B cell (primary cell): ENCODE data around the gene M6PR. TPM values are rescaled to one million over a fixed set of nuclear protein-coding genes. Genes with fewer than 3 reads are reported as not detected.
"Not testable (repeated sequence)": the region's sequence is repeated elsewhere in the genome, so short reads cannot be mapped to it uniquely, and the experiment has no call there.

Experiments used
- ATAC-seq: fragments of 200-7000 bp; cut with Tn5 transposase; one replicate; pipeline ENCODE4 v1.10.0; 2021; ENCODE audit warnings: low read depth, mild to moderate bottlenecking, moderate number of reproducible peaks, moderate library complexity
- CTCF ChIA-PET: fragments of 350-600 bp; sonication (Branson Sonifier 250); formaldehyde crosslinking; loops from one replicate; lab custom pipeline; 2021; ENCODE audit warnings: antibody characterized with exemption, inconsistent platforms; lab: Charles Lee
- POLR2A ChIA-PET: fragments of 350-600 bp; sonication (Branson Sonifier 250); formaldehyde crosslinking; loops from one replicate; lab custom pipeline; 2021; ENCODE audit warnings: antibody characterized with exemption; lab: Charles Lee
- DNase-seq: peaks from one replicate; pipeline ENCODE4 v3.0.0; 2013
- H2AFZ ChIP-seq: 2 replicates; pipeline ENCODE4 v1.6.1; 2012; ENCODE audit warnings: mild to moderate bottlenecking, low read depth, low read length; ENCODE audit not compliant: insufficient read depth, poor library complexity, severe bottlenecking
- H3K27ac ChIP-seq, 2 donors: 1 replicate in 1 of 2; 2 replicates in 1 of 2; pipeline ENCODE4 v1.5.1; 2012 to 2013; ENCODE audit warnings: low read length in 2 of 2, mild to moderate bottlenecking in 2 of 2, moderate library complexity in 1 of 2
- H3K27me3 ChIP-seq, 4 experiments: fragments of 200-600 bp in 1 of 4; sonication (generic) in 1 of 4; replicated peaks in 1 of 4; 1 replicate in 2 of 4; 2 replicates in 2 of 4; pipeline versions ENCODE4 v1.6.1 to v1.7.0; 2013 to 2016; ENCODE audit warnings: low read length in 3 of 4, mild to moderate bottlenecking in 2 of 4, mixed read lengths in 1 of 4, moderate library complexity in 1 of 4; ENCODE audit not compliant: insufficient read depth in 4 of 4, control insufficient read depth in 3 of 4; ENCODE audit errors: control extremely low read depth in 1 of 4
- H3K36me3 ChIP-seq, 2 experiments: replicated peaks in 1 of 2; 1 replicate in 1 of 2; 2 replicates in 1 of 2; pipeline versions ENCODE4 v1.6.1 to v1.7.1; 2013; ENCODE audit warnings: low read length in 1 of 2; ENCODE audit not compliant: insufficient read depth in 2 of 2, control insufficient read depth in 1 of 2; ENCODE audit errors: control extremely low read depth in 1 of 2, extremely low read depth in 1 of 2
- H3K4me1 ChIP-seq, 2 donors: fragments of 200-600 bp in 1 of 2; sonication (generic) in 1 of 2; 1 replicate in 1 of 2; 2 replicates in 1 of 2; pipeline versions ENCODE4 v1.5.1 to v1.6.1; 2013 to 2017; ENCODE audit warnings: low read length in 2 of 2; ENCODE audit not compliant: control insufficient read depth in 2 of 2, insufficient read depth in 2 of 2
- H3K4me2 ChIP-seq: replicated peaks from 2 replicates; pipeline ENCODE3; 2012; ENCODE audit warnings: mild to moderate bottlenecking, low read depth, low read length; ENCODE audit not compliant: poor library complexity, severe bottlenecking
- H3K4me3 ChIP-seq, 5 experiments: fragments of 200-600 bp in 1 of 5; sonication (generic) in 1 of 5; 1 replicate in 3 of 5; 2 replicates in 2 of 5; pipeline versions ENCODE4 v1.5.1 to v1.7.0; 2011 to 2016; ENCODE audit warnings: low read length in 4 of 5, mild to moderate bottlenecking in 4 of 5, low read depth in 2 of 5, control low read depth in 1 of 5, moderate library complexity in 1 of 5; ENCODE audit not compliant: insufficient read depth in 1 of 5; ENCODE audit errors: control extremely low read depth in 1 of 5, extremely low read depth in 1 of 5
- H3K79me2 ChIP-seq: fragments of 200-600 bp; sonication (generic); one replicate; pipeline ENCODE4 v1.6.0; 2016; ENCODE audit warnings: low read length; ENCODE audit not compliant: control insufficient read depth, insufficient read depth
- H3K9ac ChIP-seq: fragments of 200-600 bp; sonication (generic); 2 replicates; pipeline ENCODE4 v1.6.1; 2017; ENCODE audit warnings: mild to moderate bottlenecking, low read length, moderate library complexity
- H3K9me3 ChIP-seq, 3 donors: one replicate each; pipeline versions ENCODE4 v1.6.1 to v1.7.1; 2013; ENCODE audit warnings: low read length in 2 of 3; ENCODE audit not compliant: control insufficient read depth in 2 of 3, insufficient read depth in 1 of 3; ENCODE audit errors: control extremely low read depth in 1 of 3
- H4K20me1 ChIP-seq: 2 replicates; pipeline ENCODE4 v1.6.0; 2012; ENCODE audit warnings: mild to moderate bottlenecking, low read length; ENCODE audit not compliant: insufficient read depth, control insufficient read depth, poor library complexity, severe bottlenecking
- H3K27ac Mint-ChIP-seq: one replicate; pipeline ENCODE4 v1.8.0; 2021; ENCODE audit warnings: mixed read lengths
- H3K27me3 Mint-ChIP-seq: one replicate; pipeline ENCODE4 v1.8.0; 2021; ENCODE audit warnings: mixed read lengths
- H3K4me1 Mint-ChIP-seq: one replicate; pipeline ENCODE4 v1.8.0; 2021; ENCODE audit warnings: mixed read lengths
- H3K4me3 Mint-ChIP-seq: one replicate; pipeline ENCODE4 v1.8.0; 2021; ENCODE audit warnings: mixed read lengths
- H3K9me3 Mint-ChIP-seq: one replicate; pipeline ENCODE4 v1.8.0; 2022; ENCODE audit warnings: mixed read lengths; ENCODE audit not compliant: insufficient read depth
- EZH2 ChIP-seq: IDR thresholded peaks from 2 replicates; pipeline ENCODE4 v1.6.1; 2012; ENCODE audit warnings: borderline replicate concordance, low read depth, mild to moderate bottlenecking, moderate library complexity, low read length; ENCODE audit not compliant: insufficient read depth, poor library complexity, severe bottlenecking
- WGBS: methylation state at CpG from one replicate; pipeline ENCODE4 v1.1.5; 2013; ENCODE audit warnings: missing lambda C conversion rate; ENCODE audit not compliant: insufficient coverage; 5-methylcytosine and 5-hydroxymethylcytosine counted together
- intact Hi-C: fragments of 100-400 bp; cut with micrococcal nuclease; formaldehyde crosslinking; loops from one replicate; pipeline ENCODE4 v1.10.0; 2022
- polyA plus RNA-seq: library from polyadenylated mRNA; depleted of rRNA; stranded (reverse); fragments of >200 nt; gene quantifications from 2 replicates; pipeline ENCODE4 v1.2.3, GENCODE V29; 2012
- total RNA-seq, 2 donors: library from RNA; stranded (reverse); fragments of 120-200 nt in 1 of 2; gene quantifications; 1 replicate in 1 of 2; 2 replicates in 1 of 2; pipeline versions ENCODE4 v1.2.3 to v1.2.4, GENCODE V29; 2013 to 2022
- TF ChIP-seq, protein P1 (sequence below): fragments of 200-600 bp; IDR thresholded peaks from one replicate; pipeline ENCODE4 v1.8.0; 2022; ENCODE audit warnings: antibody characterized with exemption, mild to moderate bottlenecking

The M6PR gene
- total and polyA plus RNA-seq, 2 donors (not counting 1 experiment from before 2014, with no cell fraction given) = 58.8 to 204 TPM

DNA sequence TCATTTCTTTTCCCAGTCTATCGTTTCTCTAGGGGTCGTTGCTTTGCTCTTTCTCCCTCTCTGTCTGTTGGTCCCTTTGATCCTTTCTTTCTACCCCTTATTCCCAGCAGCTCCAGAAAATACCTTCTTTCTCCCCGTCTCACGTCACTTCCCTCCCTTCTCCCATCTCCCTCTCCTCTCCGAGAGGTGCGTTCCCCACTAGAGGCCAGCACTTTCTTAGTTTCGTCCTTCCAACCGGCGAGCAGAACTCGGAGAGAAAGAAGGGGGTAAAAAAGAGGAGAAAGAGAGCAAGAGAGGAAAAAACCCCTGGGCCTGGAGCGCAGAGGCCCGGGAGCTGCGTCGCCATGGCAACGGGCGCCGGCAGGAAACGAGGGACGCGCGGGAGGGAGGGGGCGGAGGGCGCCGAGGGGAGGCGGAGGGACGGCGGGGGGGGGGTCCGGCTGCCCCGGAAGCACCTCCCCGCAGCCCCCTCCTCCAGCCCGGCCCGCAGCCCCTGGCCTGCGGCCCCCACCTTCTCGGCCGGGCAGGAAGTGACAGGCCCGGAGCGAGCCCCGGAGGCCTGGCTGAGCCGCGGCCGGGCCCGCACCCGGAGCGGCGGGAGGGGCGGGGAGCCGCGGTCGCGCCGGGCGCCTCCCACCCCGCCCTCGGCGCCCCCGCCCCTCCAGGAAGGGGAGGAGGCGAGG lies 35.3 kb downstream of the M6PR start, which contains the start of gene PHC1:
Gene PHC1 (plus strand): TSS at position 477 of the 683 bp plus-strand sequence. CDS start 3,169 bp downstream, outside the sequence.
- Mint-ChIP-seq H3K27ac (peak within 1 kb of the TSS; percentile 95), H3K4me1 (peaks cover 26% of the 10 kb centered on the region), H3K4me3 (peak within 1 kb of the TSS; percentile 95)
- DNase-seq (peak; percentile 86), ATAC-seq (peak; percentile 72)
- Histone ChIP-seq H3K4me2 (peak within 1 kb of the TSS; percentile 74), H2AFZ (peak within 1 kb of the TSS; percentile 82), H3K9ac (peak within 1 kb of the TSS; percentile 70), H3K4me3 (peak within 1 kb of the TSS; percentile 64 to 87 (median 75)), H3K27ac (peak within 1 kb of the TSS; percentile 64 to 94), H3K79me2 (peaks cover 22% of the 10 kb centered on the region), H3K4me1 (peaks cover 20 to 22% of the 10 kb centered on the region in 2 donors)
- WGBS = 0% methylated on average over 7 of the region's 57 CpGs
- H3K9me3 Mint-ChIP-seq, H3K27me3 Mint-ChIP-seq, H3K9me3 ChIP-seq, H3K36me3 ChIP-seq, H3K27me3 ChIP-seq, H4K20me1 ChIP-seq: not testable (repeated sequence)
- intact Hi-C loops = loop anchor here (1.0 to 10.0 kb wide), 4 partner anchors 24 to 217 kb away; partner anchors contain the start of genes M6PR and RIMKLB
- CTCF ChIA-PET = interaction anchor here (0.9 to 2.2 kb wide), 6 partner anchors 24 to 136 kb away, joined by 3 to 8 read pairs (median 4); no protein-coding TSS in a partner anchor
- POLR2A ChIA-PET = interaction anchor here (2.3 kb wide), 1 partner anchor 35 kb away, joined by 7 read pairs; the partner anchor contains the start of gene M6PR
- TF ChIP-seq, protein P1, sequence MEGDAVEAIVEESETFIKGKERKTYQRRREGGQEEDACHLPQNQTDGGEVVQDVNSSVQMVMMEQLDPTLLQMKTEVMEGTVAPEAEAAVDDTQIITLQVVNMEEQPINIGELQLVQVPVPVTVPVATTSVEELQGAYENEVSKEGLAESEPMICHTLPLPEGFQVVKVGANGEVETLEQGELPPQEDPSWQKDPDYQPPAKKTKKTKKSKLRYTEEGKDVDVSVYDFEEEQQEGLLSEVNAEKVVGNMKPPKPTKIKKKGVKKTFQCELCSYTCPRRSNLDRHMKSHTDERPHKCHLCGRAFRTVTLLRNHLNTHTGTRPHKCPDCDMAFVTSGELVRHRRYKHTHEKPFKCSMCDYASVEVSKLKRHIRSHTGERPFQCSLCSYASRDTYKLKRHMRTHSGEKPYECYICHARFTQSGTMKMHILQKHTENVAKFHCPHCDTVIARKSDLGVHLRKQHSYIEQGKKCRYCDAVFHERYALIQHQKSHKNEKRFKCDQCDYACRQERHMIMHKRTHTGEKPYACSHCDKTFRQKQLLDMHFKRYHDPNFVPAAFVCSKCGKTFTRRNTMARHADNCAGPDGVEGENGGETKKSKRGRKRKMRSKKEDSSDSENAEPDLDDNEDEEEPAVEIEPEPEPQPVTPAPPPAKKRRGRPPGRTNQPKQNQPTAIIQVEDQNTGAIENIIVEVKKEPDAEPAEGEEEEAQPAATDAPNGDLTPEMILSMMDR = peak; percentile 34

DNA sequence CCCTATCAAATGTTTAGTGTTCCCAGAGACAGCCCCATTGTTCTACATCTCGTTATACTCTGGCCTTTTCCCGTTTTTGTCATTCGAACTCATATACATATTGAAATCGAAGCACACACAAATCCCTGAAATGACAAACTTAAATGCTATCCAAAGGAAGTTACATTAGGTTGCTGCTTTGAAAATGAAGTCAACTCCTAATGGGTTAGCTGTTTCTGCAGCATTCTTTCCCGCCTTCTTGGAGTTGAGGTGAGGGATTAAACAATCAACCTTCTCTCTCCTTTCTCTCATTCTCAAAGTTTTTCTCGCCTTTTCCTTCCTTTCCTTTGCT lies 35.8 kb downstream of the M6PR start:
- CTCF ChIA-PET = interaction anchor here (0.9 to 2.2 kb wide), 5 partner anchors 23 to 136 kb away, joined by 3 to 8 read pairs (median 4); no protein-coding TSS in a partner anchor
- H3K4me1 Mint-ChIP-seq = peaks cover 26% of the 10 kb centered on the region

More for the DNA sequence above, 35.8 kb downstream of the M6PR start:
- intact Hi-C loops = loop anchor here (1.0 to 10.0 kb wide), 4 partner anchors 23 to 216 kb away; partner anchors contain the start of genes M6PR and RIMKLB
- Histone ChIP-seq H3K4me1 (peaks cover 20 to 22% of the 10 kb centered on the region in 2 donors), H2AFZ (peak overlapping the region; percentile 77), H3K27me3 (no peaks in the 10 kb centered on the region), H3K36me3 (peaks cover 0 to 5% of the 10 kb centered on the region in 2 experiments), H3K9me3 (no peaks in the 10 kb centered on the region), H3K9ac (peak overlapping the region; percentile 70), H3K4me3 (peak overlapping the region; percentile 48 to 84 (median 71)), H3K79me2 (peaks cover 19% of the 10 kb centered on the region), H3K4me2 (peak overlapping the region; percentile 72), H4K20me1 (no peaks in the 10 kb centered on the region), H3K27ac (peak overlapping the region; percentile 64 to 94)
- peak overlapping the region; percentile 95 for H3K4me3 Mint-ChIP-seq
- TF ChIP-seq, protein P1 = no peak
- TF ChIP-seq EZH2 = no peak
- DNase-seq (peak; percentile 32), ATAC-seq (no peak)
- H3K9me3 Mint-ChIP-seq = no peaks in the 10 kb centered on the region
- POLR2A ChIA-PET = interaction anchor here (2.3 kb wide), 1 partner anchor 36 kb away, joined by 7 read pairs; the partner anchor contains the start of gene M6PR
- 26% methylated on average over 3 of the region's 6 CpGs for WGBS
- peak overlapping the region; percentile 95 for H3K27ac Mint-ChIP-seq
- no peaks in the 10 kb centered on the region for H3K27me3 Mint-ChIP-seq
